ENCODE results near the gene REPS2.
A peak's percentile ranks its signal among the peaks of the same experiment; 100 is the strongest.
"Not testable (repeated sequence)": the region's sequence is repeated elsewhere in the genome, so short reads cannot be mapped to it uniquely, and the experiment has no call there.

Gene REPS2

GRCh38 chrX:16946361-16946964 is at the start of gene REPS2:
TSS of gene REPS2 (plus strand) at chrX:16946658. CDS start at chrX:16946862, 204 bp downstream.
- DNase-seq: peak; percentile 13

- no peak for DNase-seq
Observed at GRCh38 chrX:16897445-16897844, 49.0 kb upstream of the REPS2 start.

- no peak for DNase-seq
Observed at GRCh38 chrX:16903274-16904022, 43.0 kb upstream of the REPS2 start.

- DNase-seq: no peak
Observed at GRCh38 chrX:16910376-16910775, 36.1 kb upstream of the REPS2 start.

GRCh38 chrX:16914058-16914457 is 32.4 kb upstream of the REPS2 start:
- DNase-seq: no peak

- no peak for DNase-seq
Observed at GRCh38 chrX:16916561-16916960, 29.9 kb upstream of the REPS2 start.

GRCh38 chrX:16917120-16917519 is 29.3 kb upstream of the REPS2 start:
- no peak for DNase-seq

- DNase-seq: no peak
Observed at GRCh38 chrX:16918979-16919378, 27.5 kb upstream of the REPS2 start.

- DNase-seq: no peak
Observed at GRCh38 chrX:16920075-16920474, 26.4 kb upstream of the REPS2 start.

- DNase-seq: no peak
Observed at GRCh38 chrX:16923157-16923556, 23.3 kb upstream of the REPS2 start.

- DNase-seq: no peak
Observed at GRCh38 chrX:16924631-16925480, 21.6 kb upstream of the REPS2 start.

GRCh38 chrX:16930392-16930791 is 16.1 kb upstream of the REPS2 start:
- DNase-seq: no peak

- DNase-seq: no peak
Observed at GRCh38 chrX:16931371-16931770, 15.1 kb upstream of the REPS2 start.

GRCh38 chrX:16931855-16932575 is 14.4 kb upstream of the REPS2 start:
- no peak for DNase-seq

GRCh38 chrX:16934185-16934584 is 12.3 kb upstream of the REPS2 start:
- no peak for DNase-seq

- DNase-seq: no peak
Observed at GRCh38 chrX:16946971-16947562, 609 bp downstream of the REPS2 start.

- no peak for DNase-seq
Observed at GRCh38 chrX:16950423-16950822, 4.0 kb downstream of the REPS2 start.

- DNase-seq: no peak
Observed at GRCh38 chrX:16953606-16954211, 7.3 kb downstream of the REPS2 start.

GRCh38 chrX:16957751-16958150 is 11.3 kb downstream of the REPS2 start:
- no peak for DNase-seq

GRCh38 chrX:16958356-16958755 is 11.9 kb downstream of the REPS2 start:
- DNase-seq: no peak

GRCh38 chrX:16962661-16963060 is 16.2 kb downstream of the REPS2 start:
- not testable (repeated sequence) for DNase-seq

- DNase-seq: no peak
Observed at GRCh38 chrX:16963216-16963615, 16.8 kb downstream of the REPS2 start.

Data from amniotic stem cell (primary cell).